Fibroblast of upper back skin (primary cell): Measurements from ENCODE around the gene PIGQ.

Experiments
- DNase-seq: peaks from one replicate; pipeline ENCODE4 v3.0.0-alpha.2; 2013

The PIGQ gene

DNA sequence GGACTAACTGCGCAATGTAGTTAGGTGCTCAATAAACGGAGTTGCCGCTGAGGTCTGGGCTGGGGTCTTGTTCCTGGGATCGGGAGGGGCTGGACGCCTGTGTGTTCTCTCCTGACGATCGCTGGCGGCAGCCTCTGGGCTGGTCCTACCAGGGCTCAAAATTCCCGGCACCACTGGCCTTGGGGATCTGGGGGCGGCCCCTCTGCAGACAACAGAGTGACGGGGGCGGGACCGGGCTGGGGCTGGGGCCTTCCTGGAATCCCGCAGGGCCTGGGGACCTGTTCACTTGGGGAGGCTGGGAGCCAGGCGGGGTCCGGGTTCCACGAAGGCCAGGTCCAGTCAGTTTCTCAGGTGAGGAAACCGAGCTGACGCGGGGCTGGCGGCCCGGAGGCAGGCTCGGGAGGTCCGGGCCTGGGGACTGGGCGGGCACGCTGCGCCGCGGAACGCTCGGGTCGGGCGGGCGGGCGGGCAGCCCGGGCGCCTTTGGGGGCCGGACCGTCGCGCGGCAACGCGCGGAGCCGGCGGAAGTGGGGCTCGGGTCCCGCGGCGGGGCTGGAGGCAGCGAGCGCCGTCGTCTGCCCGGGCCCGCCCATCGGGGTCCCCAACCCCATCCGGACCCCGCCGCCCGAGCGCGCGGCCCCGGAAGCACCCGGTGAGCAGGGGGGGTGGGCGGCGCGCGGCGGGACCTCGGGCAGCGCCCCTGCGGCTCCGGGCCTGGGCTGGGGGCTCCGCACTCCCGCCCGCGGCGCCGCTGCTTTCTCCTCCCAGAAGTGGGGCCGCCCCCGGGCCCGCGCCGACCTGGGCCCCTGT is at the start of gene PIGQ:
TSS of gene PIGQ (plus strand) at position 524 of the 810 bp plus-strand sequence. CDS start 4,107 bp downstream, outside the sequence.
- peak; percentile 49 for DNase-seq

DNA sequence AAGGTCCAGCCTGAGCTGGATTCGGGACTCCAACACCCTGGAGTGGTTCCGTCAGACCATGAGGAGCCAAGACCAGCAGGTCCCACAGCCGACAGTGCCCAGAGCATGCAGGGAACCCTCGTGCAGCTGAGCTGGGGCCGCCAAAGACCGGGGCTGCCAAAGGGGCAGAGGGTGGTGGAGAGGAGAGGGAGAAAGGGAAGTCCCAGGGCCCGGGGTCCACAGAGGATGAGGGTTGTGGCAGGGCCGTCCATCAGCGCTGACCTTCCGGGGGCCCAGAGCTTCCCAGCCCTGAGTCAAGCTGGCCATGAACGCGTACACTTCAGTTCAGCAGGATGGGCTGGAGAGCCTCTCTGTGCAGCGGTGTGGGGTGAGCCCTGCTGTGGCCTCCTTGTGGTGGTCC is 48.9 kb upstream of the PIGQ start:
- DNase-seq, result no peak

DNA sequence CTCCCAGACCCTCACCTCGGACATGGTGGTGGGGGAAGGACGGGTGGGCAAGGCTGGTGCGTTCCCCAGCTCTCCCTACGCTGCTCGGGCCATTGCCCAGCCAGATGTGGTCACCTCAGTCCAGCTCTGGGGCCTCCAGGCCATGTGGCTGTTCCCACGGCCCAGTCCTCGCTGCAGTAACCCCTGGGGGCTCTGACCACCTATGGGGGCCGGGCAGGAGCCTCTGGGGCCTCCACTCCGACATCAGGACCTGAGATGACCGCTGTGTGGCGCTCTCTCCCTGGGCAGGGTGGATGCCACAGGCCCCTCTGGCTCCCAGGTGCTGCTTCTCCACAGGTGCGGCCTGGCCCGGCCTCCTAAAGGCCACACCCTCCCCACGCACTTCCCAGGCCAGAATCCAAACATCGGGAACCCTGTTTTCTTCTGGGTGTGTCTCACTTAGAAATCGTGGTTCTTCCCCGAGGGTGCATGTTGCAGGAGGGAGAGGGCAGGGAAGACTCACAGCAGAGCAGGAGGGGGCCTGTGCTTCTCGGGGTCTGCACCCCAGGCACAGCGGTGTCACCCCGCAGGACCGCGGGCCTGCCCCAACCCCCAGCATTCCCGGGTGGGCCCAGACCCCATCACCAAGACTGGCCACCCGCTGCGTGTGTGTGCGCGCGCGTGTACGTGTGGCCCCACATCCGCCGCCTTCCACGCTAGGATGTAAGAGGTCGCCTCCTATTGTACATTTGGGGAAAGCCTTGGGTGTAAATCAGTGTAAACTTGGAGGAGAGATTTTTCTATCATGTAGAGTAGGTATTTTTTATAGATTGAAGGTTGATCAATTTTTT is 48.2 kb upstream of the PIGQ start:
- no peak for DNase-seq

DNA sequence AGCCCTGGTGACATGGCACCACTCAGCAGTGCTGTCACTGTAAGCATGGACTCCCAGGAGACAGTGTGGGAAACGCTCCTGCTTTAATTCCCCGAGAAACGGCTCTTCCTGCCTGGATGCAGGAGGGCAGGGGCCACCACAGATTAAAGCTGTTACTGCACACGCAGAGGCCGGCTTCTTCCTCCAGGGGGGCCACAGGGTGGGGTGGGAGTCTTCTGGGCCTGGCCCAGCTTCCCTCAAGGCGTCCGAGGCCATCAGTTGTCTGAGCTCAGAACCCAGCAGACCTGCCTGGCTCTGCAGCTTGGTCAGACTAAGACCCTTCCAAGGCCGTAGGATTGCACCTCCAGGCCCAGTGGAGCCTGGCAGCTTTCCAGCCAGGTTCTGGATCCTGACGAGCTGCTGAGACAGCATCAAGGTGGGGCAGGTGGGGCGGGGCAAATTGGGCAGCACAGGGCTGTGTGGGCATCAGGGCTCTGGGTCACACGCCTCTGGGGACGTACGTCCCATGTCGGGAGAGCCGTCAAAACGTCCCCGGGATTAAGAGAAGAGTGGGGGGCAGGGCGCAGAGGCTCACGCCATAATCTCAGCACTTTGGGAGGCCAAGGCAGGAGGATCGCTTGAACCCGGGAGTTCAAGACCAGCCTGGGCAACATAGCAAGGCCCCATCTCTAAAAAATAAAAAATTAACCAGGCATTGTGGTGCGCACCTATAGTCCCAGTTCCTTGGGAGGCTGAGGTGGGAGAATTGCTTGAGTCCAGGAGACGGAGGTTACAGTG is 47.3 kb upstream of the PIGQ start:
- DNase-seq, result no peak

DNA sequence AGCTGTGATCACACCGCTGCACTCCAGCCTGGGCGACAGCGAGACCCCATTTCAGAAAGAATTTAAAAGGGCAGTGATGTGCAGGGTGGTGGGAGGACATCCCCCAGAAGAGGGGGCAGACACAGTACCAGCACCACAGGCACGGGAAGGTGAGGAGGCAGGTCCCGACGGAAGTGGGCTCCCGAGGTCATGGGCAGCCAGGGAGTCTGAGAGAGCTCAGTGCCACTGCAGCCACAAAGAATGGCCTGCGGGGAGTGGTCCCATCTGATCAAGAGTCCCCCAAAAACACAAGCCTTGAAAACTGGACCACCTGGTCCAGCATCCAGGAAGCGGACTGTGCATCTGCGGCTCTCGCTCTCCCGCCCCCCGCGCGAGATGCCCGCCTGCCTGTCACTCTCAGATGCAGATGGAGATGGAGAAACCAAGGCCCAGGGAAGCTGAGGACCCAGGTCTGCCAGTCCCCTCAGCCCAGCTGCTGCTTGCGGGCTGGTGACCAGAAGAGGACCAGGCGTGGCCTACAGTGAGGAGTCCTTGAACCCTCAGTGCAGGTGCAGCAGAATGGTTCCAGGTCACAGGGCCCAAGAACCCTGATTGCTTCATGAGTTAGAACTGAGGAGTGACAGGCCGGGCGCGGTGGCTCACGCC is 46.5 kb upstream of the PIGQ start:
- no peak for DNase-seq

DNA sequence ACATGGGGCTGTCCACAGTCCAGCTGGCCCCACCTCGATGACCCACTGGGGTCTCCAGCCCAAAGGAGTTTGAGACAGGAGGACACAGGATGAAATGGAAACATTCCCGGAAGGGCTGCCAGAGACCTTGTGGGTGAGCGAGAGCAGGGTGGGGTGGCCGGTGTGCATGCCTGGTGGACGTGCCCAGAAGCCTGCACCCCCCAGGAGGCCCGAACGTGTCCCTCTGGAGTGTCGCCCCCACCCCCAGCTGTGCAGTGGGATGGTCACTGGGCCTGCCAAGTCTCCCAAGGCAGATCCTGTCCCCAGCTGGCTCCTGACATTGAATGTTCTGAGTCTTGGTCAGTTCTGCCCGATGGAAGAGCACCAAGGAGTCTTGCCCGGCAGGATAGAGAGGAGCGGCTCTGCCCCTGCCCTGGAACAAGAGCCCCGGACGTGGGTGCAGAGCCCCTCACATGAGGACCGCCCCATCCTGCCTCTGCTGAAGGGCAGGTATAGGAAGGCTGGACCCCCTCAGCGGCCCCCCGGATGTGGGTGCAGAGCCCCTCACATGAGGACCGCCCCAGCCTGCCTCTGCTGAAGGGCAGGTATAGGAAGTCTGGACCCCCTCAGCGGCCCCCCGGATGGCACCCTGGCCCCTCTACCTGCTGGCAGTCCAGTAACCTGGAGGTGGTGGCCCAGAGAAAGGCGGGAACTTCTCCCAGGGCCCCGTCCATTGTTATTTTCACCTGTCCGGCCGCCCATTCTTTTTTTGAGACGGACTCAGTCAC is 45.3 kb upstream of the PIGQ start:
- no peak for DNase-seq

DNA sequence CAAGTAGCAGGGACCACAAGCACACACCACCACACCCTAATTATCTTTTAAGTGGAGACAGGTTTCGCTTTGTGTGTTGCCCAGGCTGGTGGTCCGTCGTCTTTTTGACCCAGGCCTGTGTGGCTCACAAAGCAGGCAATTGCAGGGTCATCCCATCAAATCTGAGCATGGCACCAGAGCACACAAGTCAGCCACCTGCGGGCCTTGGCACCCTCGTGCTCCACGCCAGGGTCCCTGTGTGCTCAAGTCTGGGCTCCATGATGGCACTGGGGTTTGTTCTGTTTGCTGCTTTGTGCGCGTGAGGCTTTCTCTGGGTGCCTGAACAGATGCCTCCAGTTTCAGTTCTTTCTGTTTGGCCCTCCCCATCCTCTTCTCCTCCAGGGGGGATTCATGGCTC is 44.6 kb upstream of the PIGQ start:
- DNase-seq, result no peak

DNA sequence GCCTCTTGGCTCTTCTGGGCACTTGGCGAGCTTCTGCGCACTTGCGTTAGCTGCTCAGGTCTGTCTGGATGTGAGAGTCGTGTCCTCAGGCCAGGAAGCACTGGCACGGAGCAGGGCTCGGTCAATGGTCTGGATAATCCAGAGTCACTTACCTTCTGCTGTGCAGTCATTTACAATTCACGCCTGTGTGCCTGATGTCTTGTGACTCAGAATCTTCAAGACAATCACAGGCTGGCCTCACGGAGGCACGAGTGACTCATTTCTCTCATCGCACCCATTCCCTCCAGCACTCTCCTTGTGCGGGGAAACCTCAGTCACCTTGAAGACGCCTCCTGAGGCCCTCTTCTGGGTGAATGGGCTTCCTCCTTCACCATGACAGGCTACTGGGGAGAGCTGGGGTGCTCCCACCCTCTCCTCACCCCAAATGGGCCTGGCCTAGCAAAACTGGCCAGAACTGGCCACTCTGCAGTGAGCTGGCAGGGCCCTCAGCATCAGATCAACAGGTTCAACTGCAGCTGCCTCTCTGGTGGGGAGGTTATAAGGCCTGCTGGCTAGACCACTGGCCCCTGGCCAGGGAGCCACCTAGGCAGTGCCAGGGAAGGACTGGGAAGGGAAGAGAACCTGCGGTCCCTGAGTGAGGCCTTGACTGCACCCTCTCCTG is 44.1 kb upstream of the PIGQ start:
- DNase-seq, result peak; percentile 69

DNA sequence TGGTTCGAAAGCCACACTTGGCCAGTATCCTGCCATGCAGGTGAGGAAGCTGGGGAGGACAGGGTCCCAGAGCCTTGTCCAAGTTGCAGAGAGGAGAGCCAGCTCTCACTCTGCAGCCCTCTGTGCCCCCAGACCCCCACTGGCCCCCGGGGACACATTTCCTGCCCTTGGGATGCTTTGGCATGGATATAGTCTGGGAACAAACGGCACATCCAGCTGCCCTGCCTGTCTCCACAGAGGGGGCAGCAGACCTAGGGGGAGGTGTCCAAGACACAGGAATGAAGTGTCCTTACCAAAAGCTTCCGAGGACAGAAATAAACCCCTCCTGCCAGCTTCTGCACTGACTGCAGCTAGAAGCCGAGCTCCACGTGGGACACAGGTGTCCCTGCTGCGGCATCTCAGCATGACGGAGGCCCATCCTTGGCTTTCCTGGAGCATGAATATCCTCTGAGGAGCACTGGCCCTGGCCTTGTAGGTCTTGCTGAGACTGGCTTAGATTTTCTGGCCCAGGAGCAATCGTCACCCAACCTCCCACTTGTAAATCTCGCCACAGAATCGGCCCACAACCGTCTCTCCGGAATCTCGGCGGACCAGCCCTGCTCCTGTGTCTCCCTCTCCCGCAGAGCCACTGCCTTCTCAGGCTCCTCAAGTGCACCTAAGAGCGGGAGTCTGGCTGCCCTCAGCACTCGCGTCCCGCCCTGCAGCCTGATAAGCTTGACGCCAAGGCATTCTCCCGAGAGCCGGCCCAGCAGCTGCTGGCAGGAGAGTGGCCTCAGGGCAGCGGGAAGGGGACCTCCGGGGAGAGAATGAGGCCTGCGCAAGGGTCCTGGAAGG is 43.4 kb upstream of the PIGQ start:
- peak; percentile 8 for DNase-seq

DNA sequence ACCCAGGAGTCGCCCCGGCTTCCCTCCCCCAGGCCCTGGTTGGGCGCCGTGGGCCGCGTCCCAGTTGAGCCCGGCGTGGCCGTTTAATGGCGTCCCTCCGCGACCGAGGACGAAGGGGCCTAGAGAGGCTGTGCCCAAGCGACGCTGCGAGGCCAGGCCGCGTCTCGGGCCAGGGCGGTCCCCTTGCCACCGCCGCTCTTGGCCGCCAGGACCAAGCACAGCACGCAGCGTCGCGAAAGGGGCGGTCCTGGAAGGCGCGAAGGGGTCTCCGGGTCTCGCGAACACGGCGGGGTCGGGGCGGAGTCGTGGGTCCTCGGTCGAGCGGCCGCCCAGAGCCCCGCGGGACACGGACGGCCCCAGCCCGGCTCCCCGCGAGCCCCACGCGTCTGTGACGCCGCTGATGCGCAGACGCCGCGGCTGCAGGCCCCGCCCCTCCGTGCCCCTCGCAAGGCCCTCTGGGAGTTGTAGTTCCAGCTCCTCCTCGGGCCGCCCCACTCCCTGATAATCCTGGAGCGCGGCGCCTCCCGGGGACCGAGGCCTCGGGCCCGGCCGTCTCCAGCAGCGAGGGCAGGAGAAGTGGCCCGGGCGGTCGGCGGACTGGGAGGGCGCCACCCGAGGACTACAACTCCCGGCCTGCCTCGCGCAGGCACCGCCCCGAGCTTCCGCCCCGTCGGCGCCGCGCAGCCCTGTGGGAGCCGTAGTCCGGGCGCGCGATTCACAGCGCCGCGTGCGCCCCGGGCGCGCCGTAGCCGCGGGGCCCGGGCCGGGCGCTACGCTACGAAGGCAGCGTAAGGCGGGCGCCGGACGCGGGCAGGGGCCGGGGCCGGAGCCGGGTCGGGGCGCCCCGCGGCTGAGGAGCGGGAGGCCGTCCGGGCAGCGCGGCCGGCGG is 42.5 kb upstream of the PIGQ start, which contains the start of gene CAPN15:
TSS of gene CAPN15 (plus strand) at position 698 of the 889 bp plus-strand sequence. CDS start 19,127 bp downstream, outside the sequence.
- peak; percentile 81 for DNase-seq

DNA sequence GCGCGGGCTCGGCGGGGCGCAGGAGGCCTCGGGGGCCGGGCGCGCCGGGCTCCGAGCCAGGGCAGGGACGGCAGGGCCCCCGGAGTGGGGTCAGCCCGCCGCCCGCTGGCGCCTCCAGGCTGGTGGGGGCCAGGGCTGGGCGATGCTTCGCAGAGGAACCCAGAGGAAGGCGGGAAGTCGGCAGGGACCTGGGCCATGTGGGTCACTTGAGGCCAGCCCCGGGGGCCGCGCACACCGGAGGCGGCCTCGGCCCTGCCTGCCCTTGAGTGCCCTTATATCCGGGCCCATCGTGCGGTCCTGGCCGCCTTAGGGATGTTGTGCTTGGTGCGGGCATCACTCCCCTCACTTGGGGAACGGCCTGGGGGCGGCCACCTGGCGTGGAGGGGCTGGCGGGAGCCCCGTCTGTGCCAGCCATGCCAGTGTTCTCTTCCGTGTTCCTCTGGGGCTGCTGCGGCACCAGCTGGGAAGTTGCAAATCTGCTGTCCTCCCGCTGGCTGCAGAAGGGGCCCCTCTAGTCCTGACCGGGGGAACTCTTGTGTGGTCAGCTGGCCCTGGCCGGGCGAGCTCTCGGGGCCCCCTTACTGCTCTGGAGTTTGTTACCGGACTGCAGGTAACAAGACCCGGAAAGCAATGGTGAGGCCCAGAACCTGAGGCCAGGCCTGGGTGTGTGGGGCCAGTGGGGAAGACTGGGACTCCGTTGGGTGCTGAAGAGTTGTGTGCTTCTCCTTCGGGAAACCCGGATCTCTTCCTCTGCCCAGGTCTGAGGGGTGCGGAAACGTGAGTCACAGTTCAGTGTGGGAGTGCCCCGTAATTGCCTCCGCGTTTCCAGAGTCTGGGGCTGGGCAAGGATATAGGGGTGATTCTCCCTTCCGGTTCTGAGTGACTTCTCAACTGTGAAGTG is 41.4 kb upstream of the PIGQ start:
- DNase-seq, result peak; percentile 46

DNA sequence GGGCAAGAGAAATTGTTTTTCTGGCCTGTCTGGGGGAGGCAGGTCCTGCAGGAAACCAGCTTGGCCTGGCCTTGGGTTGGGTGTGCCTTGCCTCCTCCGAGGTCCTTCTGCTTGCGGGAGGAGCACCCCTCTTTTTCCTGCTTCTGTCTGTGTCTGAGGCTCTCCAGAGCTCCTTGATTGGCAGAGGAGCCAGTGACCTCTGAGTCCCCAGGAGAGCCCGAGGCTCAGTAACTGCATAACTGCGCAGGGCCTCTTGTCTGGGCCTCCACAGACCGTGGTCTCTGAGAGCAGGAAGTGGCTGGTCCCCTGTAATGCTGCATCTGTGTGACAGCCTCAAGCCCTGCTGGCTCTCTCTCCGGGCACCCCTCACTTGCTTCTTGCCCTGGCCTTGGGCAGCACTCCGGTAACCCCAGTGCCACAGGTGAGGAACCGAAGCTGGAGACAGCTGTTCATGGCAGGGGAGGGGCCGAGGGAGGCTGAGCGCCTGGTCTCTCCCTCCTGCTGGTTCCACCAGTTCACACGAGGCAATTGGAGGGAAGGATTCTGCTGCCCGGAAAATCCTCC is 40.7 kb upstream of the PIGQ start:
- no peak for DNase-seq

DNA sequence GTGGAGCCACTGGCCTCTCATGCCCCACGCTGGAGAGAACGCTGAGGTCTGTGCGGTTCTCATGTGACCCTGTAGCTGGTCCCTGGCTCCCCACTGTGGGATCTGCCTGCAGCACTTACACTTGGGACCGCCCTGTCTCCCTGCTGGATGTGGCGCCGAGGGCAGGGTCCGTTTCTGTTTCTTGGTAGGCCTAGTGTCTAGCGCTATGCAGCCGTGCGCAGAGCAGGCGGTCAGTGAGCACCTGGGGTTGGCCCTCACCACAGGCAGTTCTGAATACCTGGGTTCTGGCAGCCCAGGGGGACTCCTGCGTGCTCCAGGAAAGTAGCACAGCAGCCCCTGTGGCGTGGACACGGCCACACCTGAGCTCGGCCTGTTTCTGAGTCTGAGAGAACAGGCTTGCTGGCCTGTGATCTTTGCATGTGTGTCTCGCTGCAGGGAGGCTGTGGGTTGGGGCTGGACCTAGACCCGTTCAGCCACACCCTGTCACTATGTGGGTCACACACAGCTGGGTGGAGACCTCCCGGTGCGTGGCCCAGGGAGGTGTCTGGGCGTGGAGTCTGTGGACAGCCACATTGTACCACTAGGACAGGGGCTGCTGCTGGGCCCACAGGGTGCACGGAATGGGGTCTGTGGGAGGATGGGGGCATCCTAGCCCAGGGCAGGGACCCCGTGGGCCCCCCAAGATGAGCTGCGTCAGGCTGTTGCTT is 39.5 kb upstream of the PIGQ start:
- DNase-seq, result no peak

DNA sequence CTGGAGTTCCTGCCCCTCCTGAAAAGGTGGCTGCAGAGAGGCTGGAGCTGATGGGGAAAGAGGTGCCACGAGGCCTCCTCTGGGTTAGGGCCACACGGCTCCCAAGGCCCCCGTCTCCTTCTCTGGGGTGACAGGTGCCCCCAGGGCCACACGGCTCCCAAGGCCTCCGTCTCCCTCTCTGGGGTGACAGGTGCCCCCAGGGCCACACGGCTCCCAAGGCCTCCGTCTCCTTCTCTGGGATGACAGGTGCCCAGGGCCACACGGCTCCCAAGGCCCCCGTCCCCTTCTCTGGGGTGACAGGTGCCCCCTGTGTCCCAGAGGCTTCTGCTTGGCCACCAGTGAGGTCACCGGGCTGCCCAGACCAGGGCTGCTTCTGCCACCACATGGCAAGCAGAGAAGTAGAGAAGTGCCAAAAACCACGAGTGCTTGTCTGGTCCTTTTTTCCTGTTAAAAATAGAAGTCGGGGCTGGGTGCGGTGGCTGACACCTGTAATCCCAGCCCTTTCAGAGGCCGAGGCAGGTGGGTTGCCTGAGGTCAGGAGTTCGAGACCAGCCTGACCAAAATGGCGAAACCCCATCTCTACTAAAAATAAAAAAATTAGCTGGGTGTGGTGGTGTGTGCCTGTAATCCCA is 38.2 kb upstream of the PIGQ start:
- DNase-seq, result no peak

DNA sequence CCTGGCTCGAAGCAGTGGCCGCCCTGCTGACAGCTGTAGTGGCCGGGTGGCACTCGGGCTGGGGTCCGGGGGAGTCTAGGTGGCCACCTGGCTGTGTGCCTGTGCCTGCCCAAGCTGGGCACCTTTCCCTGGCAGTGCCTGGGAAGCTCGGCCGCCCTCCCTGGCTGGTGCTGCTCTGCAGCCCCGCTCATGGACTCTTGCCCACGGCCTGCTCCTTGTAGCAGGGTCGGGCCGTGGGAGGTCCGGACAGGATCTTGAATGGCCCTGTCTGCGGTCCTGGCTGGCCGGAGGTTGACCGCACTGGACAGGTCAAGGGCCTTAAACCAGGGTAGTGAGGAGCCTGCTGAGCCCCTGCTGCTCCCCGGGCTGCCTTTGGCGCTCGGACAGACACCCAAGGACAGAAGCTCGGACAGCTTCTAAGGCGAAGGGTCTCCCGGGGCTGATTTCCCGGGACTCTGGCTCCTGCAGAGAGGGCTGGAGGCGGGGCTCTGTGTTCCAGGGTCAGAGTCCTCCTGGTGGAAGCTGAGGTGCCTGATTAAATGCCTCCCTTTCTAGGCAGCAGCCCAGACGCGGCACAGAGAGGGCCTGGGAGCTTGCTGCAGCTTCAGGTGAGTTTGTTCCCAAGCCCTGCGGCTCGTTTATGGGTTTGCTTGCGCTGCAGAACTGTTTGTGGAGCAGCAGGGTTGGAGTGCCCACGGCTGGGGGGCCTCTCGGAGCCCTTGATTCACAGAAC is 36.2 kb upstream of the PIGQ start:
- no peak for DNase-seq

DNA sequence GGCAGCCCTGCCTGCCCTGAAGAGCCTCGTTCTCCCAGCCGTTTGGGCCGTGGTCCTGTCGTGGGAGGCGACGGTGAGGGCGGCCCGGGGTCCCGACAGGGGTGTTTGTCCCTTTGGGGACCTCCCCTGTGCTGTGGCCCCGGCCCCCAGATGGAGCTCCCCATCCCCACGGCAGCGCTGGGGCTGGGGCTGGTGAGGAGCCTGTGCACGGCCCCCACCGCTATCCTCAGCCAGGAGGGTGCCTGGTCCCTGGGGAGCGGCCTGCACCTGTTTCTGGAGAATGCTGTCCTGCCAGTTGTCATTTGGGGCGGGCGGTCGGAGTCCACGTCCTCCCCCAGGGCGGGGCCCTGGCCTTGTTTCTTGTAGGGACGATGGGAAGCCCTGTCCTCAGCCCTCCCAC is 35.6 kb upstream of the PIGQ start:
- DNase-seq, result no peak
